Neural progenitor cell (in vitro differentiated cells): ENCODE results near the gene SEC14L6. TPM values are rescaled to one million over a fixed set of nuclear protein-coding genes. Genes with fewer than 3 reads are reported as not detected.
"Not testable (repeated sequence)": the region's sequence is repeated elsewhere in the genome, so short reads cannot be mapped to it uniquely, and the experiment has no call there.

ENCODE experiments used
- DNase-seq: peaks from one replicate; pipeline ENCODE4 v3.0.0-alpha.2; 2016; ENCODE audit warnings: low spot score
- H2AFZ ChIP-seq: fragments of 200-600 bp; sonication (generic); replicated peaks from 2 replicates; pipeline ENCODE4 v1.6.1; 2016; ENCODE audit warnings: antibody characterized with exemption
- H3F3A ChIP-seq: fragments of 200-600 bp; sonication (generic); 2 replicates; pipeline ENCODE4 v1.6.1; 2016; ENCODE audit warnings: antibody characterized with exemption, low read depth
- H3K27ac ChIP-seq: fragments of 200-600 bp; sonication (generic); 2 replicates; pipeline ENCODE4 v1.5.1; 2016; ENCODE audit warnings: mild to moderate bottlenecking
- H3K27me3 ChIP-seq: fragments of 200-600 bp; sonication (generic); 2 replicates; pipeline ENCODE4 v1.6.1; 2016; ENCODE audit warnings: mild to moderate bottlenecking, moderate library complexity
- H3K36me3 ChIP-seq: fragments of 200-600 bp; sonication (generic); 2 replicates; pipeline ENCODE4 v1.5.1; 2016
- H3K4me1 ChIP-seq: fragments of 200-600 bp; sonication (generic); 2 replicates; pipeline ENCODE4 v1.6.1; 2016; ENCODE audit warnings: mixed run types
- H3K4me2 ChIP-seq: fragments of 200-600 bp; sonication (generic); 2 replicates; pipeline ENCODE4 v1.6.1; 2016
- H3K4me3 ChIP-seq: fragments of 200-600 bp; sonication (generic); 2 replicates; pipeline ENCODE4 v1.5.1; 2016
- H3K79me2 ChIP-seq: fragments of 200-600 bp; sonication (generic); 2 replicates; pipeline ENCODE4 v1.6.1; 2016; ENCODE audit warnings: low read depth
- H3K9ac ChIP-seq: fragments of 200-600 bp; sonication (generic); 2 replicates; pipeline ENCODE4 v1.6.1; 2016
- H3K9me3 ChIP-seq: fragments of 200-600 bp; sonication (generic); 2 replicates; pipeline ENCODE4 v1.5.1; 2016; ENCODE audit warnings: low read depth
- H4K20me1 ChIP-seq: fragments of 200-600 bp; sonication (generic); 2 replicates; pipeline ENCODE4 v1.6.1; 2016; ENCODE audit warnings: low read depth
- H3K27ac Mint-ChIP-seq: 3 replicates; pipeline ENCODE4 v1.8.0; 2021; ENCODE audit warnings: mixed read lengths
- H3K27me3 Mint-ChIP-seq: 2 replicates; pipeline ENCODE4 v1.8.0; 2022; ENCODE audit warnings: low read depth, mild to moderate bottlenecking, inconsistent platforms, moderate library complexity, mixed read lengths; ENCODE audit not compliant: insufficient read depth
- H3K36me3 Mint-ChIP-seq: 3 replicates; pipeline ENCODE4 v1.8.0; 2021; ENCODE audit warnings: mixed read lengths
- H3K4me1 Mint-ChIP-seq: 3 replicates; pipeline ENCODE4 v1.8.0; 2021; ENCODE audit warnings: mixed read lengths
- H3K4me3 Mint-ChIP-seq: 3 replicates; pipeline ENCODE4 v1.8.0; 2021; ENCODE audit warnings: mild to moderate bottlenecking, moderate library complexity, mixed read lengths
- H3K9me3 Mint-ChIP-seq: 3 replicates; pipeline ENCODE4 v1.8.0; 2020; ENCODE audit warnings: mixed read lengths
- EZH2 ChIP-seq: fragments of 200-600 bp; sonication (generic); IDR thresholded peaks from 2 replicates; pipeline ENCODE4 v1.6.1; 2017; ENCODE audit warnings: antibody characterized with exemption, mild to moderate bottlenecking, moderate library complexity
- EZH2phosphoT487 ChIP-seq: fragments of 200-600 bp; sonication (generic); IDR thresholded peaks from 2 replicates; pipeline ENCODE4 v1.6.1; 2017; ENCODE audit warnings: antibody characterized with exemption
- total RNA-seq: library from RNA; depleted of rRNA; stranded (reverse); fragments of >200 nt; gene quantifications from 2 replicates; pipeline ENCODE4 v1.2.3, GENCODE V29; 2015; ENCODE audit warnings: low replicate concordance
- TF ChIP-seq, protein P1 (sequence below): fragments of 200-600 bp; sonication (generic); IDR thresholded peaks from 2 replicates; pipeline ENCODE4 v1.5.1; 2017; ENCODE audit warnings: antibody characterized with exemption, mild to moderate bottlenecking

SEC14L6 gene
- total RNA-seq, 1 donor from 2014 or later = 2.4 TPM

DNA sequence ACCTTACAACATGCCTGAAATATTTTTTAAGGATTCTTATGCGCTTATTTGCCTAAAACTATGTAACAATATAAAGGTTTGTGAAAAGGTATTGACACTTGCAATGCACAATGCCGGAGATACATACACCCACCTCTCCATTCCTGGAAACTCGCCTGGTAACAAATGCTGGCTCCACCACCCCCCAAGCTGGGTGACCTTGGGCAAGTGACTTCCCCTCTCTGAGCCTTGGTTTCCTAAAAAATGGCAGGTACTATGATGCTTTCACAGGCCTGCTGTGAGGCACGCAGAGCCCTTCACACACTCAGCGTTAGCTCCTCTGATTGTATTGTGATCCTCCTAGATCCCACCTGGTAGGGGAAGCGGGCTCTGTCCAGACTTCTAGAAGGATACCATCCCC lies 25.7 kb upstream of the SEC14L6 start:
- no peak overlapping the region for H3K27ac ChIP-seq
- Mint-ChIP-seq H3K4me1 (peaks cover 16% of the 10 kb centered on the region), H3K27ac (no peak overlapping the region), H3K36me3 (peaks cover 8% of the 10 kb centered on the region), H3K9me3 (no peaks in the 10 kb centered on the region), H3K4me3 (no peak overlapping the region), H3K27me3 (peaks cover 6% of the 10 kb centered on the region)
- no peak overlapping the region for H3K4me3 ChIP-seq
- H4K20me1 ChIP-seq = no peaks in the 10 kb centered on the region
- H3K4me1 ChIP-seq = peaks cover 9% of the 10 kb centered on the region
- H3F3A ChIP-seq = peaks cover 22% of the 10 kb centered on the region
- H3K4me2 ChIP-seq = no peak overlapping the region
- no peak overlapping the region for H2AFZ ChIP-seq
- no peaks in the 10 kb centered on the region for H3K79me2 ChIP-seq
- no peaks in the 10 kb centered on the region for H3K9me3 ChIP-seq
- H3K9ac ChIP-seq = no peak overlapping the region
- no peaks in the 10 kb centered on the region for H3K36me3 ChIP-seq
- no peak for DNase-seq
- no peaks in the 10 kb centered on the region for H3K27me3 ChIP-seq
- TF ChIP-seq EZH2 = no peak
- TF ChIP-seq EZH2phosphoT487 = no peak
- TF ChIP-seq, protein P1, sequence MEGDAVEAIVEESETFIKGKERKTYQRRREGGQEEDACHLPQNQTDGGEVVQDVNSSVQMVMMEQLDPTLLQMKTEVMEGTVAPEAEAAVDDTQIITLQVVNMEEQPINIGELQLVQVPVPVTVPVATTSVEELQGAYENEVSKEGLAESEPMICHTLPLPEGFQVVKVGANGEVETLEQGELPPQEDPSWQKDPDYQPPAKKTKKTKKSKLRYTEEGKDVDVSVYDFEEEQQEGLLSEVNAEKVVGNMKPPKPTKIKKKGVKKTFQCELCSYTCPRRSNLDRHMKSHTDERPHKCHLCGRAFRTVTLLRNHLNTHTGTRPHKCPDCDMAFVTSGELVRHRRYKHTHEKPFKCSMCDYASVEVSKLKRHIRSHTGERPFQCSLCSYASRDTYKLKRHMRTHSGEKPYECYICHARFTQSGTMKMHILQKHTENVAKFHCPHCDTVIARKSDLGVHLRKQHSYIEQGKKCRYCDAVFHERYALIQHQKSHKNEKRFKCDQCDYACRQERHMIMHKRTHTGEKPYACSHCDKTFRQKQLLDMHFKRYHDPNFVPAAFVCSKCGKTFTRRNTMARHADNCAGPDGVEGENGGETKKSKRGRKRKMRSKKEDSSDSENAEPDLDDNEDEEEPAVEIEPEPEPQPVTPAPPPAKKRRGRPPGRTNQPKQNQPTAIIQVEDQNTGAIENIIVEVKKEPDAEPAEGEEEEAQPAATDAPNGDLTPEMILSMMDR = no peak

DNA sequence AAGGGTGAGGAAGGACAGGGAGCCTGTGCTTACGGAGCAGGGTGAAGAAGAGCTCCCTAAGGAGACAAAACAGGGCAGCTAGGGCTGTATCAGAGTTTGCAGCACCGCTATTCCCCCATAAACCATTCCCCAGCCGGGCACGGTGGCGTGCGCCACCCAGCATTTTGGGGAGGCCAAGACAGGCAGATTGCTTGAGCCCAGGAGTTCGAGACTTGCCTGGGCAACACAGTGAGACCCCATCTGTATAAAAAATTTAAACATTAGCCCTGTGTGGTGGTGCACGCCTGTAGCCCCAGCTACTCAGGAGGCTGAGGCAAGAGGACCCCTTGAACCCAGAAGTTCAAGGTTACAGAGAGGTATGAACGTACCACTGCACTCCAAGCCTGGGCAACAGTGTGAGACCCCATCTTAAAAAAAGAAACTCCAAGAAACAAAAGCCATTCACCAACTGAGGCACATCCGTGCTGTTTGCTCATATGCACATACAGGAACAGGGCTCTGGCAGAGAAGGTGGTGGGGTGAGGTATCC lies 23.2 kb upstream of the SEC14L6 start:
- Mint-ChIP-seq H3K27ac (no peak overlapping the region), H3K27me3 (peaks cover 6% of the 10 kb centered on the region), H3K4me1 (peaks cover 19% of the 10 kb centered on the region), H3K4me3 (no peak overlapping the region), H3K9me3 (no peaks in the 10 kb centered on the region), H3K36me3 (no peaks in the 10 kb centered on the region)
- Histone ChIP-seq H3K9me3 (no peaks in the 10 kb centered on the region), H2AFZ (no peak overlapping the region), H3K9ac (no peak overlapping the region), H3F3A (peaks cover 5% of the 10 kb centered on the region), H3K27me3 (no peaks in the 10 kb centered on the region), H4K20me1 (no peaks in the 10 kb centered on the region), H3K4me3 (no peak overlapping the region), H3K36me3 (no peaks in the 10 kb centered on the region), H3K79me2 (no peaks in the 10 kb centered on the region), H3K4me2 (no peak overlapping the region), H3K27ac (no peak overlapping the region), H3K4me1 (peaks cover 6% of the 10 kb centered on the region)
- no peak for DNase-seq
- TF ChIP-seq, protein P1 = no peak
- no peak for TF ChIP-seq EZH2
- no peak for TF ChIP-seq EZH2phosphoT487

DNA sequence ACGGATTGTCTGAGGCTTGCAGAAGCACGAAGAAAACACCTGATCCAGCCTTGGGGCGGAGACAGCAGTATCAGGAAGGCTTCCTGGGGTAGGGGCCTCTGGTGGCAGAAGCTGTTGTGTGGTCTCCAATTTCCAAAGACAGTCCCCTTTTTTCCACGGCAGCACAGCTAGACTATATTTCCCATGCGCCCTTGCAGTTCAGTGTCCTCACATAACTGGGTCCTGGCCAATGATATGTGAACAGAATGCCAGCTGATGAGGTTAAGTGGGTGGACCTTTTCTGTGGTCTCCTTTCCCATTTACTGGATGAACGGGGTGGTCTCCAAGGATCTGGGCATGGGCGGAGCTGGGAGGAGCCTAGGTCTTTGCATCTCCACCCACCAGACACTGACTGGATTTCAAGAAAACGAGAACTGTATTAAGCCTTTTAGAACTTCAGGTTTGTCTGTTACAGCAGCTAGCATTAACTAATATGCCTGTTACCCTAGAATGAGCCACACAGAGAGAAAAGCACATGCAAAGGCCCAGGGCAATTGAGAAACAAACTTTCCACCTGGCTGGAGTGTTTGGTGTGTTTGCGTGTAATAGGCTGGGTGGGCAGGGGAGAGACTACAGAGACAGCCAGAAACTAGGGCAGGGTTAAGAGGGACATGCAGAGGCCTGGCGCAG lies 21.7 kb upstream of the SEC14L6 start:
- Histone ChIP-seq H4K20me1 (no peaks in the 10 kb centered on the region), H3K4me3 (no peak overlapping the region), H3K4me2 (no peak overlapping the region), H3F3A (no peaks in the 10 kb centered on the region), H2AFZ (no peak overlapping the region), H3K79me2 (no peaks in the 10 kb centered on the region), H3K9ac (no peak overlapping the region), H3K9me3 (no peaks in the 10 kb centered on the region), H3K27me3 (no peaks in the 10 kb centered on the region), H3K4me1 (no peaks in the 10 kb centered on the region), H3K27ac (no peak overlapping the region), H3K36me3 (no peaks in the 10 kb centered on the region)
- Mint-ChIP-seq H3K4me3 (no peak overlapping the region), H3K9me3 (no peaks in the 10 kb centered on the region), H3K4me1 (peaks cover 14% of the 10 kb centered on the region), H3K27me3 (peaks cover 7% of the 10 kb centered on the region), H3K36me3 (no peaks in the 10 kb centered on the region), H3K27ac (no peak overlapping the region)
- DNase-seq = no peak
- TF ChIP-seq EZH2phosphoT487 = no peak
- TF ChIP-seq EZH2 = no peak
- TF ChIP-seq, protein P1 = no peak

DNA sequence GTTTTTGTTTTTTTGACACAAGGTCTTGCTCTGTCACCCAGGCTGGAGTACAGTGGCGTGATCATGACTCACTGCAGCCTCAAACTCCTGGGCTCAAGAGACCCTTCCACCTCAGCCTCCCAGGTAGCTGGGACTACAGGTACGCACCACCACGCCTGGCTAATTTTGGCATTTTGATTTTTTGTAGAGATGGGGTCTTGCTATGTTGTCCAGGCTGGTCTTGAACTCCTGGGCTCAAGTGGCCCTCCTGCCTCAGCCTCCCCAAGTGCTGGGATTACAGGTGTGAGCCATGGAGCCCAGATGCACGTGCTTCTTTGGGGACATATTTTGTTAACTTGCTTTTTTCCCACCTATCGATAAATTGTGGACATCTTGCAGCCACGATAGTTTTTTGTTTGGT lies 20.7 kb upstream of the SEC14L6 start:
- H3F3A ChIP-seq, H3K27ac ChIP-seq, H3K9me3 Mint-ChIP-seq, H3K27ac Mint-ChIP-seq, H3K9ac ChIP-seq, H3K79me2 ChIP-seq, H3K36me3 ChIP-seq, H3K27me3 Mint-ChIP-seq, H4K20me1 ChIP-seq, H2AFZ ChIP-seq, H3K9me3 ChIP-seq, H3K4me3 Mint-ChIP-seq, H3K36me3 Mint-ChIP-seq, H3K4me3 ChIP-seq, H3K4me2 ChIP-seq, H3K27me3 ChIP-seq, H3K4me1 ChIP-seq, DNase-seq: not testable (repeated sequence)
- peaks cover 14% of the 10 kb centered on the region for H3K4me1 Mint-ChIP-seq
